Measurements from ENCODE around the gene TNFAIP3. TPM values are rescaled to one million over a fixed set of nuclear protein-coding genes. Genes with fewer than 3 reads are reported as not detected.

TNFAIP3 gene
- total and polyA plus RNA-seq, 2 donors (not counting 3 experiments of a cell fraction or from before 2014, with no cell fraction given): 4.0 to 8.6 TPM

- H3K4me3 ChIP-seq (replicated peaks in 1 of 3; ENCODE audit: insufficient read depth in 1 of 3, low read depth in 1 of 3, low read length in 3 of 3): no peak overlapping the region
- FAIRE-seq: no peak
- H3K9ac ChIP-seq (replicated peaks; ENCODE audit: extremely low read depth, insufficient read depth, low read length): no peak overlapping the region
- H3K27me3 ChIP-seq (ENCODE audit: control insufficient read depth in 2 of 2, insufficient read depth in 2 of 2, low read length in 2 of 2): no peaks in the 10 kb centered on the region
- H3K4me1 ChIP-seq (ENCODE audit: control insufficient read depth, extremely low read depth, insufficient read depth, low read length): peaks cover 16% of the 10 kb centered on the region
- peaks cover 2 to 23% of the 10 kb centered on the region in 2 experiments for H3K36me3 ChIP-seq (ENCODE audit: control insufficient read depth in 2 of 2, extremely low read depth in 1 of 2, insufficient read depth in 2 of 2, low read length in 2 of 2)
- intact Hi-C loops (cut with micrococcal nuclease): loop anchor here (2.0 kb wide), 1 partner anchor 22 kb away; no protein-coding TSS in a partner anchor
- no peak overlapping the region for H2AFZ ChIP-seq (ENCODE audit: low read depth, low read length)
- ChIA-PET CTCF (interaction anchor here (1.1 to 3.1 kb wide), 9 partner anchors 10 to 225 kb away, joined by 4 to 12 read pairs (median 5); partner anchors contain the start of gene TNFAIP3), POLR2A (no interaction called here)
- H3K27ac ChIP-seq (ENCODE audit: insufficient read depth, low read depth, low read length): no peak overlapping the region
- H4K20me1 ChIP-seq (replicated peaks; ENCODE audit: control insufficient read depth, extremely low read depth, insufficient read depth, low read length): no peaks in the 10 kb centered on the region
- no peaks in the 10 kb centered on the region for H3K9me1 ChIP-seq (replicated peaks; ENCODE audit: control insufficient read depth, extremely low read depth, insufficient read depth, low read length)
- H3K79me2 ChIP-seq (ENCODE audit: control insufficient read depth, insufficient read depth, low read length): no peaks in the 10 kb centered on the region
- TF ChIP-seq POLR2AphosphoS5 (IDR thresholded peaks at IDR 0.05; ENCODE audit: insufficient read depth, low read depth, low read length): no peak
- TF ChIP-seq JUN (IDR thresholded peaks at IDR 0.05; ENCODE audit: borderline replicate concordance, insufficient read depth, insufficient read length, low read depth): no peak
- TF ChIP-seq GATA2 (IDR thresholded peaks at IDR 0.05; ENCODE audit: insufficient read depth, insufficient read length, low read depth, low read length): no peak
- TF ChIP-seq MAX (IDR thresholded peaks at IDR 0.05; ENCODE audit: insufficient read depth, insufficient read length): no peak
- TF ChIP-seq, protein P1, sequence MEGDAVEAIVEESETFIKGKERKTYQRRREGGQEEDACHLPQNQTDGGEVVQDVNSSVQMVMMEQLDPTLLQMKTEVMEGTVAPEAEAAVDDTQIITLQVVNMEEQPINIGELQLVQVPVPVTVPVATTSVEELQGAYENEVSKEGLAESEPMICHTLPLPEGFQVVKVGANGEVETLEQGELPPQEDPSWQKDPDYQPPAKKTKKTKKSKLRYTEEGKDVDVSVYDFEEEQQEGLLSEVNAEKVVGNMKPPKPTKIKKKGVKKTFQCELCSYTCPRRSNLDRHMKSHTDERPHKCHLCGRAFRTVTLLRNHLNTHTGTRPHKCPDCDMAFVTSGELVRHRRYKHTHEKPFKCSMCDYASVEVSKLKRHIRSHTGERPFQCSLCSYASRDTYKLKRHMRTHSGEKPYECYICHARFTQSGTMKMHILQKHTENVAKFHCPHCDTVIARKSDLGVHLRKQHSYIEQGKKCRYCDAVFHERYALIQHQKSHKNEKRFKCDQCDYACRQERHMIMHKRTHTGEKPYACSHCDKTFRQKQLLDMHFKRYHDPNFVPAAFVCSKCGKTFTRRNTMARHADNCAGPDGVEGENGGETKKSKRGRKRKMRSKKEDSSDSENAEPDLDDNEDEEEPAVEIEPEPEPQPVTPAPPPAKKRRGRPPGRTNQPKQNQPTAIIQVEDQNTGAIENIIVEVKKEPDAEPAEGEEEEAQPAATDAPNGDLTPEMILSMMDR (IDR thresholded peaks at IDR 0.05; ENCODE audit: extremely low read depth in 1 of 2, insufficient read depth in 1 of 2, low read depth in 1 of 2, low read length in 2 of 2): no peak
- no peak for TF ChIP-seq FOS (IDR thresholded peaks at IDR 0.05; ENCODE audit: borderline replicate concordance, insufficient read depth, low read length)
- no peak for TF ChIP-seq POLR2A (IDR thresholded peaks at IDR 0.05; ENCODE audit: low read depth, low read length)
- no peak for TF ChIP-seq EZH2 (IDR thresholded peaks at IDR 0.05; ENCODE audit: borderline replicate concordance, low read depth, low read length, severe bottlenecking)
- no peak for TF ChIP-seq MYC (IDR thresholded peaks at IDR 0.05; ENCODE audit: low read depth, low read length)
- no peak for DNase-seq (ENCODE audit: low read depth, low spot score)
- H3K4me2 ChIP-seq (ENCODE audit: insufficient read depth, low read length): no peak overlapping the region
- dilution Hi-C loops (cut with MboI; ENCODE audit: extremely low pct_ligation_motif_present, low sequenced_read_pairs): no loop called here
- BruUV-seq (replicated peaks): no TSS peak
- H3K9me3 ChIP-seq (replicated peaks; ENCODE audit: control insufficient read depth, insufficient read depth, low read length): no peaks in the 10 kb centered on the region
These were observed 15.3 kb downstream of the TNFAIP3 start for GRCh38 chr6:137882225-137882961.
